Subcutaneous adipose tissue (tissue), 4 donors: ENCODE measurements around the gene CFAP69. TPM values are rescaled to one million over a fixed set of nuclear protein-coding genes. Genes with fewer than 3 reads are reported as not detected.

Experiments
- CTCF ChIP-seq: fragments of 450-650 bp; IDR thresholded peaks from one replicate; pipeline ENCODE4 v1.5.1; 2016; ENCODE audit warnings: low read depth, mild to moderate bottlenecking, control low read depth, antibody characterized with exemption, moderate library complexity
- total RNA-seq, 4 donors: library from RNA; depleted of rRNA; stranded (reverse); fragments of >200 nt; gene quantifications; one replicate each; pipeline ENCODE4 v1.1.0, GENCODE V29; 2016

The CFAP69 gene
- total RNA-seq, 4 donors from 2014 or later = 12.6 to 30.7 (median 21.2) TPM

GRCh38 chr7:90320418-90320800 lies 75.4 kb downstream of the CFAP69 start:
- TF ChIP-seq CTCF = no peak

- no peak for TF ChIP-seq CTCF
These were observed 76.0 kb downstream of the CFAP69 start, which contains the start of gene FAM237B for GRCh38 chr7:90320801-90321494. FAM237B (minus strand) TSS chr7:90321304; CDS start chr7:90319748, 1,556 bp downstream.

- no peak for TF ChIP-seq CTCF
These were observed 77.9 kb downstream of the CFAP69 start for GRCh38 chr7:90322837-90323236.

GRCh38 chr7:90326500-90326899 lies 81.5 kb downstream of the CFAP69 start:
- no peak for TF ChIP-seq CTCF

GRCh38 chr7:90334193-90334843 lies 89.3 kb downstream of the CFAP69 start:
- no peak for TF ChIP-seq CTCF

- no peak for TF ChIP-seq CTCF
These were observed 92.1 kb downstream of the CFAP69 start for GRCh38 chr7:90337106-90337505.

- TF ChIP-seq CTCF = no peak
These were observed 100.0 kb downstream of the CFAP69 start for GRCh38 chr7:90345016-90345415.
